Cardiac muscle cell (in vitro differentiated cells and primary cell): ENCODE measurements around the gene LRRC7. TPM values are rescaled to one million over a fixed set of nuclear protein-coding genes. Genes with fewer than 3 reads are reported as not detected.
A peak's percentile ranks its signal among the peaks of the same experiment; 100 is the strongest.

Experiments
- DNase-seq, 2 donors: peaks; one replicate each; pipeline versions ENCODE4 v3.0.0 to v3.0.0-alpha.2; 2010 to 2017; ENCODE audit warnings: low read depth in 1 of 2, low spot score in 1 of 2
- H3K27ac ChIP-seq: fragments of 200-600 bp; sonication (generic); 2 replicates; pipeline ENCODE4 v1.5.1; 2016
- H3K27me3 ChIP-seq: fragments of 200-600 bp; sonication (generic); 2 replicates; pipeline ENCODE4 v1.6.0; 2016; ENCODE audit warnings: control low read depth
- H3K36me3 ChIP-seq: fragments of 200-600 bp; sonication (generic); 2 replicates; pipeline ENCODE4 v1.5.1; 2016; ENCODE audit warnings: control low read depth
- H3K4me1 ChIP-seq: fragments of 200-600 bp; sonication (generic); 2 replicates; pipeline ENCODE4 v1.8.1; 2017; ENCODE audit warnings: low read depth, mild to moderate bottlenecking, mixed run types
- H3K4me3 ChIP-seq: fragments of 200-600 bp; sonication (generic); 2 replicates; pipeline ENCODE4 v1.5.1; 2016; ENCODE audit warnings: mild to moderate bottlenecking
- H3K9me3 ChIP-seq: fragments of 200-600 bp; sonication (generic); 2 replicates; pipeline ENCODE4 v1.5.1; 2017; ENCODE audit warnings: low read depth, mild to moderate bottlenecking, control low read depth
- CTCF ChIP-seq: IDR thresholded peaks from 2 replicates; pipeline ENCODE4 v1.5.1; 2012; ENCODE audit warnings: low read depth, mild to moderate bottlenecking, low read length
- polyA plus RNA-seq: library from polyadenylated mRNA; unstranded; fragments of >200 nt; fragmentation: Nextera tagmentation; extraction: Ambion mirVana; gene quantifications from 2 replicates; pipeline ENCODE4 v1.2.1, GENCODE V29; 2016
- total RNA-seq: library from RNA; depleted of rRNA; stranded (reverse); fragments of >200 nt; gene quantifications from 2 replicates; pipeline ENCODE4 v1.2.3, GENCODE V29; 2016

LRRC7 gene
- total and polyA plus RNA-seq, 2 experiments from 2014 or later: 0.09 TPM; not detected in 1

- DNase-seq: no peak
- Histone ChIP-seq H3K27ac (no peak overlapping the region), H3K9me3 (no peaks in the 10 kb centered on the region), H3K27me3 (no peaks in the 10 kb centered on the region), H3K36me3 (no peaks in the 10 kb centered on the region), H3K4me3 (no peak overlapping the region), H3K4me1 (no peaks in the 10 kb centered on the region)
- TF ChIP-seq CTCF: no peak
Observed at GRCh38 chr1:69985376-69985775, 417.7 kb downstream of the LRRC7 start.

- no peak for TF ChIP-seq CTCF
- Histone ChIP-seq H3K4me3 (no peak overlapping the region), H3K9me3 (no peaks in the 10 kb centered on the region), H3K4me1 (no peaks in the 10 kb centered on the region), H3K27me3 (no peaks in the 10 kb centered on the region), H3K36me3 (no peaks in the 10 kb centered on the region), H3K27ac (no peak overlapping the region)
- DNase-seq: no peak
Observed at GRCh38 chr1:69985901-69986439, 418.2 kb downstream of the LRRC7 start.

GRCh38 chr1:69987881-69988280 is 420.2 kb downstream of the LRRC7 start:
- no peak overlapping the region for H3K4me3 ChIP-seq
- no peak for TF ChIP-seq CTCF
- no peaks in the 10 kb centered on the region for H3K4me1 ChIP-seq
- no peak for DNase-seq
- H3K27ac ChIP-seq: no peak overlapping the region
- H3K9me3 ChIP-seq: no peaks in the 10 kb centered on the region
- H3K36me3 ChIP-seq: no peaks in the 10 kb centered on the region
- no peaks in the 10 kb centered on the region for H3K27me3 ChIP-seq

- Histone ChIP-seq H3K4me1 (no peaks in the 10 kb centered on the region), H3K27ac (no peak overlapping the region), H3K36me3 (no peaks in the 10 kb centered on the region), H3K4me3 (no peak overlapping the region), H3K9me3 (no peaks in the 10 kb centered on the region), H3K27me3 (no peaks in the 10 kb centered on the region)
- DNase-seq: peak in 1 of 2 donors; percentile 30
- no peak for TF ChIP-seq CTCF
Observed at GRCh38 chr1:69991644-69992043, 423.9 kb downstream of the LRRC7 start.

GRCh38 chr1:69992594-69992993 is 424.9 kb downstream of the LRRC7 start:
- Histone ChIP-seq H3K4me1 (no peaks in the 10 kb centered on the region), H3K4me3 (no peak overlapping the region), H3K9me3 (no peaks in the 10 kb centered on the region), H3K36me3 (no peaks in the 10 kb centered on the region), H3K27me3 (no peaks in the 10 kb centered on the region), H3K27ac (no peak overlapping the region)
- TF ChIP-seq CTCF: no peak
- DNase-seq: no peak

- H3K9me3 ChIP-seq: no peaks in the 10 kb centered on the region
- no peaks in the 10 kb centered on the region for H3K4me1 ChIP-seq
- no peaks in the 10 kb centered on the region for H3K36me3 ChIP-seq
- no peak overlapping the region for H3K27ac ChIP-seq
- DNase-seq: peak in 1 of 2 donors; percentile 14
- TF ChIP-seq CTCF: no peak
- H3K27me3 ChIP-seq: no peaks in the 10 kb centered on the region
- H3K4me3 ChIP-seq: no peak overlapping the region
Observed at GRCh38 chr1:69993810-69994209, 426.1 kb downstream of the LRRC7 start.
